Panc1 (cell line): ENCODE data around the gene COLEC11.
"Not testable (repeated sequence)": the region's sequence is repeated elsewhere in the genome, so short reads cannot be mapped to it uniquely, and the experiment has no call there.

Experiments
- POLR2AphosphoS5 ChIP-seq: IDR thresholded peaks from 2 replicates; pipeline ENCODE4 v1.6.1; 2012; ENCODE audit warnings: mild to moderate bottlenecking, low read depth, low read length, moderate library complexity
- SIN3A ChIP-seq: IDR thresholded peaks from 2 replicates; pipeline ENCODE4 v1.6.1; 2012; ENCODE audit warnings: low read depth, mild to moderate bottlenecking, low read length, moderate library complexity, borderline replicate concordance; ENCODE audit not compliant: insufficient read depth
- TF ChIP-seq, protein P1 (sequence below): fragments of 450-650 bp; IDR thresholded peaks from 2 replicates; pipeline ENCODE4 v1.5.1; 2017; ENCODE audit warnings: mild to moderate bottlenecking
- TF ChIP-seq, protein P2 (sequence below), 2 experiments: IDR thresholded peaks; 2 replicates each; pipeline ENCODE4 v1.6.1; 2011 to 2012; ENCODE audit warnings: low read depth in 2 of 2, control low read depth in 1 of 2, low read length in 1 of 2, mild to moderate bottlenecking in 1 of 2, moderate library complexity in 1 of 2; ENCODE audit not compliant: insufficient read depth in 1 of 2

DNA sequence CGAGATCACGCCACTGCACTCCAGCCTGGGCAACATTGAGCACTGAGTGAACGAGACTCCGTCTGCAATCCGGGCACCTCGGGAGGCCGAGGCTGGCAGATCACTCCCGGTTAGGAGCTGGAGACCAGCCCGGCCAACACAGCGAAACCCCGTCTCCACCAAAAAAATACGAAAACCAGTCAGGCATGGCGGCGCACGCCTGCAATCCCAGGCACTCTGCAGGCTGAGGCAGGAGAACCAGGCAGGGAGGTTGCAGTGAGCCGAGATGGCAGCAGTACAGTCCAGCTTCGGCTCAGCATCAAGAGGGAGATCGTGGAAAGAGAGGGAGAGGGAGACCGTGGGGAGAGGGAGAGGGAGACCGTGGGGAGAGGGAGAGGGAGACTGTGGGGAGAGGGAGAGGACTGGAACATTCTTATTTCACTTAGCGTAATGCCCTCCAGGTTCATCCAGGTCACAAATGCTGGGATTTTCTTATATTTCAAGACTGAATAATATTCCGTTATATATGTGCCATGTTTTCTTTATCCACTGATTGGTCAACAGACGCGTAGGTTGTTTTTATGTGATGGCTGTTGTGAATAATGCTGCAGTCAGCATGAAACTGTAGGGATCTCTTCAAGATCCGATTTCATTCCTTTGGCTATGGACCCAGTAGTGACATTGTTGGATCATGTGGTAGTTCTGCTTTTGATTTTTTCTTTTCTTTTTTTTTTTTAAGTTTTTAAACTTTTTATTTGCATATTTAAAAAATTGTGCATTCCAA, 21.7 kb downstream of the COLEC11 start:
- not testable (repeated sequence) for TF ChIP-seq POLR2AphosphoS5, SIN3A
- TF ChIP-seq, protein P1, sequence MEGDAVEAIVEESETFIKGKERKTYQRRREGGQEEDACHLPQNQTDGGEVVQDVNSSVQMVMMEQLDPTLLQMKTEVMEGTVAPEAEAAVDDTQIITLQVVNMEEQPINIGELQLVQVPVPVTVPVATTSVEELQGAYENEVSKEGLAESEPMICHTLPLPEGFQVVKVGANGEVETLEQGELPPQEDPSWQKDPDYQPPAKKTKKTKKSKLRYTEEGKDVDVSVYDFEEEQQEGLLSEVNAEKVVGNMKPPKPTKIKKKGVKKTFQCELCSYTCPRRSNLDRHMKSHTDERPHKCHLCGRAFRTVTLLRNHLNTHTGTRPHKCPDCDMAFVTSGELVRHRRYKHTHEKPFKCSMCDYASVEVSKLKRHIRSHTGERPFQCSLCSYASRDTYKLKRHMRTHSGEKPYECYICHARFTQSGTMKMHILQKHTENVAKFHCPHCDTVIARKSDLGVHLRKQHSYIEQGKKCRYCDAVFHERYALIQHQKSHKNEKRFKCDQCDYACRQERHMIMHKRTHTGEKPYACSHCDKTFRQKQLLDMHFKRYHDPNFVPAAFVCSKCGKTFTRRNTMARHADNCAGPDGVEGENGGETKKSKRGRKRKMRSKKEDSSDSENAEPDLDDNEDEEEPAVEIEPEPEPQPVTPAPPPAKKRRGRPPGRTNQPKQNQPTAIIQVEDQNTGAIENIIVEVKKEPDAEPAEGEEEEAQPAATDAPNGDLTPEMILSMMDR, result not testable (repeated sequence)
- TF ChIP-seq, protein P2, sequence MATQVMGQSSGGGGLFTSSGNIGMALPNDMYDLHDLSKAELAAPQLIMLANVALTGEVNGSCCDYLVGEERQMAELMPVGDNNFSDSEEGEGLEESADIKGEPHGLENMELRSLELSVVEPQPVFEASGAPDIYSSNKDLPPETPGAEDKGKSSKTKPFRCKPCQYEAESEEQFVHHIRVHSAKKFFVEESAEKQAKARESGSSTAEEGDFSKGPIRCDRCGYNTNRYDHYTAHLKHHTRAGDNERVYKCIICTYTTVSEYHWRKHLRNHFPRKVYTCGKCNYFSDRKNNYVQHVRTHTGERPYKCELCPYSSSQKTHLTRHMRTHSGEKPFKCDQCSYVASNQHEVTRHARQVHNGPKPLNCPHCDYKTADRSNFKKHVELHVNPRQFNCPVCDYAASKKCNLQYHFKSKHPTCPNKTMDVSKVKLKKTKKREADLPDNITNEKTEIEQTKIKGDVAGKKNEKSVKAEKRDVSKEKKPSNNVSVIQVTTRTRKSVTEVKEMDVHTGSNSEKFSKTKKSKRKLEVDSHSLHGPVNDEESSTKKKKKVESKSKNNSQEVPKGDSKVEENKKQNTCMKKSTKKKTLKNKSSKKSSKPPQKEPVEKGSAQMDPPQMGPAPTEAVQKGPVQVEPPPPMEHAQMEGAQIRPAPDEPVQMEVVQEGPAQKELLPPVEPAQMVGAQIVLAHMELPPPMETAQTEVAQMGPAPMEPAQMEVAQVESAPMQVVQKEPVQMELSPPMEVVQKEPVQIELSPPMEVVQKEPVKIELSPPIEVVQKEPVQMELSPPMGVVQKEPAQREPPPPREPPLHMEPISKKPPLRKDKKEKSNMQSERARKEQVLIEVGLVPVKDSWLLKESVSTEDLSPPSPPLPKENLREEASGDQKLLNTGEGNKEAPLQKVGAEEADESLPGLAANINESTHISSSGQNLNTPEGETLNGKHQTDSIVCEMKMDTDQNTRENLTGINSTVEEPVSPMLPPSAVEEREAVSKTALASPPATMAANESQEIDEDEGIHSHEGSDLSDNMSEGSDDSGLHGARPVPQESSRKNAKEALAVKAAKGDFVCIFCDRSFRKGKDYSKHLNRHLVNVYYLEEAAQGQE (IDR thresholded peaks at IDR 0.05; ENCODE audit: insufficient read depth in 1 of 2, low read depth in 2 of 2, low read length in 1 of 2), result not testable (repeated sequence)
